IMR-90 (cell line): Measurements from ENCODE around the gene RORB.

Experiments
- NFE2L2 ChIP-seq: fragments of 150-350 bp; IDR thresholded peaks from 2 replicates; pipeline ENCODE4 v1.6.1; 2016; ENCODE audit warnings: low read depth, mild to moderate bottlenecking, low read length
- RAD21 ChIP-seq: IDR thresholded peaks from 2 replicates; pipeline ENCODE4 v1.6.1; 2012; ENCODE audit warnings: low read length, improper control_type of control experiment
- RCOR1 ChIP-seq: IDR thresholded peaks from 2 replicates; pipeline ENCODE4 v1.6.1; 2012; ENCODE audit warnings: mild to moderate bottlenecking, low read length, improper control_type of control experiment; ENCODE audit not compliant: insufficient replicate concordance

DNA sequence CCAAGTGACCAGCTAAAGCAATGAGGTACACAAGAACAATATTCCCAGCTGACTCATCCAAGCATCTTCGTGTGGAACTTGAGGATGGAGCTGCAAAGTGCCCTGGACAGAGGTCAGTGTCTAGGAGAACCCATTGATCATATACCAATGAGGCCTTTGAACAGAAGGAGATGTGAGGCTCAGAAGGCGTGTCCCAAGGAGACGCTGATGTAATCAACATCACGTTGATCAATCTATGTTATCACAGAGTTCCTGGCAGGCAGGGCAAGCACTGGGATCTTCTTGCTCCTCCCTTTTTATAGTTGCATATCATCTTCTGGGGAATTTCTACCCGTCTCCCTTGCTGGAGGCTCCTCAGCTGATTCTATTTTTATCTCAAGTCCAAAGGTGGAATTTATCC lies 227.2 kb downstream of the RORB start:
- TF ChIP-seq RAD21 = no peak
- no peak for TF ChIP-seq NFE2L2
- TF ChIP-seq RCOR1 = no peak
